Measurements from ENCODE around the gene PHACTR3.
"Not testable (repeated sequence)": the region's sequence is repeated elsewhere in the genome, so short reads cannot be mapped to it uniquely, and the experiment has no call there.

The PHACTR3 gene

DNA sequence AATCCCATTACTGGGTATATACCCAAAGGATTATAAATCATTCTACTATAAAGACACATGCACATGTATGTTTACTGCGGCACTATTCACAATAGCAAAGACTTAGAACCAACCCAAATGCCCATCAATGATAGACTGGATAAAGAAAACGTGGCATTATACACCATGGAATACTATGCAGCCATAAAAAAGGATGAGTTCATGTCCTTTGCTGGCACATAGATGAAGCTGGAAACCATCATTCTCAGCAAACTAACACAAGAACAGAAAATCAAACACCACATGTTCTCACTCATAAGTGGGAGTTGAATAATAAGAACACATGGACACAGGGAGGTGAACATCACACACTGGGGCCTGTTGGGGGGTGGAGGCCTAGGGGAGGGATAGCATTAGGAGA, 285.7 kb downstream of the PHACTR3 start:
- not testable (repeated sequence) for H3K9me3 Mint-ChIP-seq; H3K4me1 Mint-ChIP-seq; H3K27ac Mint-ChIP-seq; DNase-seq (ENCODE audit: low spot score in 2 of 2); H3K36me3 Mint-ChIP-seq; ATAC-seq (ENCODE audit: low read depth); H3K4me3 Mint-ChIP-seq; H3K27me3 Mint-ChIP-seq

DNA sequence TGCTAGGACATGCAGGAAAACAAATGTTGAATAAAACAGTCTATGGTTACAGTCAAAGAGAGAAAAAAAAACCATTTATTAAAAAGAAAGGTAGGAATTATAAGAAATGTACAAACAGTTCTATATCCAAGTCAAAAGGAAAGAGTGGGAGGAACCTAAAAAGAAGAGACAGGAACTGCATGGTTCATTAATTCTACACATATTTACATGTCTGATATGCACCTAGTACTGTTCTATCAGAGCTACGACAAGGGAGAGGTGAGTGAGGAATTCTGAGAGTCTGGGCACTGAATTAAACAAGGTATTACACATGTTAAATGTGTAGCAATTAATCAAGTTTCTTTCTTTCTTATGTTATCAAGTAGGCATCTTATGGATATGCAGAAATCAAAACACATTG, 287.2 kb downstream of the PHACTR3 start:
- ATAC-seq (ENCODE audit: low read depth) (peak; percentile 68), DNase-seq (ENCODE audit: low spot score in 2 of 2) (no peak)
- H3K27ac Mint-ChIP-seq: no peak overlapping the region
- H3K4me3 Mint-ChIP-seq: no peak overlapping the region
- H3K27me3 Mint-ChIP-seq: peaks cover 3% of the 10 kb centered on the region
- peaks cover 10% of the 10 kb centered on the region for H3K4me1 Mint-ChIP-seq
- peaks cover 2% of the 10 kb centered on the region for H3K9me3 Mint-ChIP-seq
- H3K36me3 Mint-ChIP-seq: peaks cover 4% of the 10 kb centered on the region

DNA sequence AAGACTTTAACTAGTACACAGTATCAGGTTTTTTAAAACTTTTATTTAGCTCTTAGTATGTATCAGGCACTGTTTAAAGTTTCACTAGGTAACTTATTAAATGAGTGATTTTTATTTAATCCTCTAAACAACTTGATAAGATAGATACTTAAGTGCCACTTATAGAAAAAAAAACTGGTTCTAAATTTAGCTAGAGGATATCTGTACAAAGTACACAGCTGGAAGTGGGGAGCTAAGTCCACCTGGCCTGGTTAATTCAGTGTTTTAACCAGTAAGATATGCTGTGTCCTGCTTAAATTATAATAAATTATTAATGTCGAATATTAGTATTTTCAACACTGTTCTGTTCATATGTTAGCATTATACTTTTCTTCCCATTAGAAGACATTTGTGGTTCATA, 291.6 kb downstream of the PHACTR3 start:
- H3K4me1 Mint-ChIP-seq: peaks cover 8% of the 10 kb centered on the region

More for the DNA sequence above, 291.6 kb downstream of the PHACTR3 start:
- Mint-ChIP-seq H3K27me3 (peaks cover 3% of the 10 kb centered on the region), H3K4me3 (no peak overlapping the region), H3K27ac (no peak overlapping the region), H3K9me3 (peaks cover 1% of the 10 kb centered on the region), H3K36me3 (peaks cover 5% of the 10 kb centered on the region)
- DNase-seq (ENCODE audit: low spot score in 2 of 2) (no peak), ATAC-seq (ENCODE audit: low read depth) (no peak)

Data from memory B cell (primary cell).